GM15510 (cell line): ENCODE data around the gene ASB3.

Experiments
- POLR2A ChIP-seq: IDR thresholded peaks from 3 replicates; pipeline ENCODE4 v1.6.1; 2011; ENCODE audit warnings: borderline replicate concordance; ENCODE audit not compliant: insufficient read length; ENCODE audit errors: extremely low read depth

Gene ASB3

GRCh38 chr2:53640466-53640865 lies 146.3 kb downstream of the ASB3 start:
- no peak for TF ChIP-seq POLR2A

- no peak for TF ChIP-seq POLR2A
Observed at GRCh38 chr2:53636596-53636995, 150.2 kb downstream of the ASB3 start.

- no peak for TF ChIP-seq POLR2A
Observed at GRCh38 chr2:53636109-53636508, 150.6 kb downstream of the ASB3 start.

- no peak for TF ChIP-seq POLR2A
Observed at GRCh38 chr2:53635694-53636093, 151.1 kb downstream of the ASB3 start.

- no peak for TF ChIP-seq POLR2A
Observed at GRCh38 chr2:53633441-53633840, 153.3 kb downstream of the ASB3 start.

- TF ChIP-seq POLR2A: no peak
Observed at GRCh38 chr2:53632714-53633113, 154.0 kb downstream of the ASB3 start.

GRCh38 chr2:53632126-53632460 lies 154.7 kb downstream of the ASB3 start:
- TF ChIP-seq POLR2A: no peak

GRCh38 chr2:53631313-53632125 lies 155.2 kb downstream of the ASB3 start:
- TF ChIP-seq POLR2A: no peak

GRCh38 chr2:53630026-53630606 lies 156.6 kb downstream of the ASB3 start:
- TF ChIP-seq POLR2A: no peak

GRCh38 chr2:53629501-53629900 lies 157.3 kb downstream of the ASB3 start:
- TF ChIP-seq POLR2A: no peak

- TF ChIP-seq POLR2A: no peak
Observed at GRCh38 chr2:53629001-53629400, 157.8 kb downstream of the ASB3 start.

GRCh38 chr2:53622141-53622540 lies 164.6 kb downstream of the ASB3 start:
- TF ChIP-seq POLR2A: no peak

- TF ChIP-seq POLR2A: no peak
Observed at GRCh38 chr2:53620981-53621380, 165.8 kb downstream of the ASB3 start.
